ENCODE measurements around the gene PGR. TPM values are rescaled to one million over a fixed set of nuclear protein-coding genes. Genes with fewer than 3 reads are reported as not detected.

The PGR gene
- total and polyA plus RNA-seq, 2 donors from 2014 or later = 0.60 to 1.3 TPM

GRCh38 chr11:101096036-101096704 is 33.4 kb downstream of the PGR start:
- H3K4me1 ChIP-seq (ENCODE audit: control insufficient read depth in 2 of 3, insufficient read depth in 2 of 3, low read depth in 1 of 3, low read length in 3 of 3) = no peaks in the 10 kb centered on the region
- no peaks in the 10 kb centered on the region for H3K27me3 ChIP-seq (ENCODE audit: control insufficient read depth, insufficient read depth, low read length)
- TF ChIP-seq CTCF (IDR thresholded peaks at IDR 0.05; ENCODE audit: borderline replicate concordance, extremely low read depth, insufficient read depth) = no peak
- FAIRE-seq (no peak), DNase-seq (peak in 1 of 5 donors; percentile 29)
- H3K27ac ChIP-seq (ENCODE audit: low read depth in 2 of 2, low read length in 2 of 2) = no peak overlapping the region
- H3K36me3 ChIP-seq (ENCODE audit: control insufficient read depth in 2 of 3, insufficient read depth in 3 of 3, low read length in 3 of 3) = no peaks in the 10 kb centered on the region
- H3K9ac ChIP-seq (ENCODE audit: low read length in 3 of 3) = no peak overlapping the region
- H3K9me3 ChIP-seq (ENCODE audit: control insufficient read depth in 2 of 3, insufficient read depth in 1 of 3, low read length in 3 of 3) = no peaks in the 10 kb centered on the region
- intact Hi-C loops (cut with DNase I) = no loop called here
- H3K4me3 ChIP-seq (ENCODE audit: low read length in 3 of 3) = no peak overlapping the region

- Histone ChIP-seq H3K4me1 (ENCODE audit: control insufficient read depth in 2 of 3, insufficient read depth in 2 of 3, low read depth in 1 of 3, low read length in 3 of 3) (no peaks in the 10 kb centered on the region), H3K4me3 (ENCODE audit: low read length in 3 of 3) (no peak overlapping the region), H3K36me3 (ENCODE audit: control insufficient read depth in 2 of 3, insufficient read depth in 3 of 3, low read length in 3 of 3) (no peaks in the 10 kb centered on the region), H3K27ac (ENCODE audit: low read depth in 2 of 2, low read length in 2 of 2) (no peak overlapping the region), H3K9ac (ENCODE audit: low read length in 3 of 3) (no peak overlapping the region), H3K9me3 (ENCODE audit: control insufficient read depth in 2 of 3, insufficient read depth in 1 of 3, low read length in 3 of 3) (no peaks in the 10 kb centered on the region), H3K27me3 (ENCODE audit: control insufficient read depth, insufficient read depth, low read length) (no peaks in the 10 kb centered on the region)
- FAIRE-seq (no peak), DNase-seq (no peak)
- TF ChIP-seq CTCF (IDR thresholded peaks at IDR 0.05; ENCODE audit: borderline replicate concordance, extremely low read depth, insufficient read depth) = no peak
- intact Hi-C loops (cut with DNase I) = no loop called here
These were observed 37.8 kb downstream of the PGR start for GRCh38 chr11:101091781-101092180.

DNA sequence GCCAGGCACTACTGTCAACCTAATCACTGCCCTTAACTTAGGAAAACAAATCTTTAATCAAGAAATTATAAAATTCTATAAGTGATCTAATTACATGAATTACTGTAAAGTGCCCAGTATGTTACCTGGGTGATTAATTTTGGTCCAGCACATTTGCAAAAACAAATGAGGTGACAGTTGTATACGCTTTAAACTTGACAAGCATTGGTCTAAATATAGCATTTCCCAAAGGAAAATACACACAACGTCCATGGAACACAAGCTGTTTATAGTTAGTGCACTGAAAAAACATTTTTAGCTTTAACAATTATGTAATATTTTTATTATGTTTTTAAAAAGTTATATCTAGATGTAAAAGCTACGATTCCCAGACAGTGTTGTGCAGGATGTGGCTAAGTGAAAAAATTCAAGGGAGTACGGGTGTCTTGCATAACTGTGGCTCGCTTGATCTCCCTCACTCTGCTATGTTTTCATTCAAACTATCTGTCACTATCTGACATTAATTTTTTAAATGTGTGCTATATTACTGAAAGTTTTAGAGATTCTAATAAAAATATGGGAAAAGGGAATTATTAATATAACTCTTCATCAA is 38.8 kb downstream of the PGR start:
- H3K4me3 ChIP-seq (ENCODE audit: low read length in 3 of 3) = no peak overlapping the region
- no peak overlapping the region for H3K27ac ChIP-seq (ENCODE audit: low read depth in 2 of 2, low read length in 2 of 2)
- FAIRE-seq (no peak), DNase-seq (no peak)
- no peak overlapping the region for H3K9ac ChIP-seq (ENCODE audit: low read length in 3 of 3)
- intact Hi-C loops (cut with DNase I) = no loop called here
- no peaks in the 10 kb centered on the region for H3K36me3 ChIP-seq (ENCODE audit: control insufficient read depth in 2 of 3, insufficient read depth in 3 of 3, low read length in 3 of 3)
- no peaks in the 10 kb centered on the region for H3K27me3 ChIP-seq (ENCODE audit: control insufficient read depth, insufficient read depth, low read length)
- no peaks in the 10 kb centered on the region for H3K4me1 ChIP-seq (ENCODE audit: control insufficient read depth in 2 of 3, insufficient read depth in 2 of 3, low read depth in 1 of 3, low read length in 3 of 3)
- no peak for TF ChIP-seq CTCF (IDR thresholded peaks at IDR 0.05; ENCODE audit: borderline replicate concordance, extremely low read depth, insufficient read depth)
- H3K9me3 ChIP-seq (ENCODE audit: control insufficient read depth in 2 of 3, insufficient read depth in 1 of 3, low read length in 3 of 3) = no peaks in the 10 kb centered on the region

Data from kidney (tissue), 14 donors.